IPS-NIHi7 (cell line): Measurements from ENCODE around the gene ZNF48.

Source experiments
- DNase-seq: peaks from one replicate; pipeline ENCODE4 v3.0.0; 2012; ENCODE audit warnings: mixed read lengths; ENCODE audit errors: extremely low spot score

The ZNF48 gene

DNA sequence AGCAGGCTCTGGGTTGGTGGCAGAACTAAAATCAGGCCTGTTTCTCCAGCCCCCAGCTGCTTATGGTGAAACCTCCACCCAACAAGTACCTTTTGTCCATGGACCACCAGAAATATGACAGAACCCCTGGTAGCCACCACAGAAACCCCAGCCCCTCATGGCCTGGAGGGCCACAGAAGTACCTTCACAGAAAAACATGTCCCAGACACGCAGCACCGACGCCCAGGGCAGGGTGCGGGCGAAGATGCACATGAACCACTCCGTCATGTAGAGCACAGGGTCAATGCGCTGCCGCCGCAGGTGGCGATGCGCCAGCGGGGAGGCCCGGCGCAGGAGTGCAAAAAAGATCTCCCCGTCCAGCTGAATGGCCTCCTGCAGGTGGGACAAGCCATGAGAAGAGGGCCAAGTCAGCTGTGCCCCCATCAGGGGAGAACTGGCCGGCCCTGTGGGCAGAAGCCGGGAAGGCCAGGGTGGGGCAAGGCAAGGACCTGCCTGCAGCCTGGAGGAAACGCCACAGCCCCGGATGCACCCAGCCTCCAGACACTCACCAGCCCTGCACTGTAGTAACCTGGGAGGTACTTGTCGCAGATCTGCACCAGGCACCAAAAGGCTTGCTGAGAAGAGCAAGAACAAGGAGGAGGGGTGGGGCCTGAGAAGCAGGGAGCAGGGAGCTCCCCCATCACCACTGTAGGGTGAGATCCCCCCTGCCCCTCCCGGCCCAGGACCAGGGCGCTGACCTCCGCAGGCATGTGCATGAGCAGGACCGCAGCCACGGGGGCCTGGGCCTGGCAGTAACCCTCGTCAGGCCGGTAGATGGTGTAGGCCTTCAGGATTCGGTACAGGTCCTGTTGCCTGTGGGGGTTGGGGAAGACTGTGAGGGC, 36.0 kb upstream of the ZNF48 start:
- no peak for DNase-seq

- DNase-seq: no peak
Measured at GRCh38 chr16:30359871-30360170, 35.4 kb upstream of the ZNF48 start.

DNA sequence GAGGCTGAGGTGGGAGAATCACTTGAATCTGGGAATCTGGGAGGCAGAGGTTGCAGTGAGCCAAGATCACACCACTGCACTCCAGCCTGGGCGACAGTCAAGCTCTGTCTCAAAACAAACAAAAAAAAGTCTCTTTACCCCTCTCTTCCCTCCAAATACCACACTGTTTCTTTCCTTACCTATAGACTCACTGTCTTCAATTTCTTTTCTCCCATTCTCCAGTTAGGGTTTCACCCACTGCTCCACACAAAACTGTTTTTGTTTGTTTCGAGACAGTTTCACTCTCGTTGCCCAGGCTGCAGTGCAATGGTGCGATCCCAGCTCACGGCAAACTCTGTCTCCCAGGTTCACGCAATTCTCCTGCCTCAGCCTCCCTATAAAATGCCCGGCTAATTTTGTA, 34.0 kb upstream of the ZNF48 start:
- DNase-seq: no peak

- no peak for DNase-seq
Measured at GRCh38 chr16:30365200-30365599, 30.0 kb upstream of the ZNF48 start.

- no peak for DNase-seq
Measured at GRCh38 chr16:30366511-30366910, 28.7 kb upstream of the ZNF48 start.

DNA sequence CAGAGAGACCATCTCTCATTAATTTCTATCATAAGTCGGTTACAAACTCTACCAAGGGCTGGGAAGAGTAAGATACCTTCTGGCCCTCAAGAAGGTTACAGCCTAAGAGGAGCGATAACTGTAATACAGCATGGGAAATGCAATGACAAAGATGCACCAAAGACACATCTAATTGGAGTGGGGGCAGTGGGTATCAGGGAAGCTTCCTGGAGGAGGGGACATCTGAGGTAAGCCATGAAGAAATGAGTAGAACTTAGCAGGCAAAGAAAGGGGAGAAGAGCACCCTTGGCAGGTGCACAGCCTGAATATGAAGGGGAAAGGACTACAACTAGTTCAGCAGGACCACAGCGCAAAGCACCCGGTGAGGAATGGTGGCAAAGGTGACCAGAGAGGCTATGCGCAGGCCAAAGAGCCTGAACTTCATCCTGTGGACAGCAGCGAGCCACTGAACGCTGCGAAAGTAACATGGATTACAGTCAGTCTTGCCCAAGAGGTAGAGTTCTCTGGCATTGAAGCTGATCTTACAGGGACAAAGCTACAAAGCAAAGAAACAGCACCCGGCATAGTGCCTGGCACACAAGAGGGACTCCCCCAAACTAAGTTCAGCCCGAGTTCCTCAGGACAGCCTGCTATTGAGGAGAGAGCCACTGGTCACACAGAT, 27.7 kb upstream of the ZNF48 start:
- no peak for DNase-seq

- DNase-seq: no peak
Measured at GRCh38 chr16:30368122-30368791, 27.0 kb upstream of the ZNF48 start.

- DNase-seq: no peak
Measured at GRCh38 chr16:30368792-30369090, 26.5 kb upstream of the ZNF48 start.

GRCh38 chr16:30369091-30369937, 25.9 kb upstream of the ZNF48 start:
- DNase-seq: no peak

- DNase-seq: no peak
Measured at GRCh38 chr16:30369938-30370455, 25.2 kb upstream of the ZNF48 start.

DNA sequence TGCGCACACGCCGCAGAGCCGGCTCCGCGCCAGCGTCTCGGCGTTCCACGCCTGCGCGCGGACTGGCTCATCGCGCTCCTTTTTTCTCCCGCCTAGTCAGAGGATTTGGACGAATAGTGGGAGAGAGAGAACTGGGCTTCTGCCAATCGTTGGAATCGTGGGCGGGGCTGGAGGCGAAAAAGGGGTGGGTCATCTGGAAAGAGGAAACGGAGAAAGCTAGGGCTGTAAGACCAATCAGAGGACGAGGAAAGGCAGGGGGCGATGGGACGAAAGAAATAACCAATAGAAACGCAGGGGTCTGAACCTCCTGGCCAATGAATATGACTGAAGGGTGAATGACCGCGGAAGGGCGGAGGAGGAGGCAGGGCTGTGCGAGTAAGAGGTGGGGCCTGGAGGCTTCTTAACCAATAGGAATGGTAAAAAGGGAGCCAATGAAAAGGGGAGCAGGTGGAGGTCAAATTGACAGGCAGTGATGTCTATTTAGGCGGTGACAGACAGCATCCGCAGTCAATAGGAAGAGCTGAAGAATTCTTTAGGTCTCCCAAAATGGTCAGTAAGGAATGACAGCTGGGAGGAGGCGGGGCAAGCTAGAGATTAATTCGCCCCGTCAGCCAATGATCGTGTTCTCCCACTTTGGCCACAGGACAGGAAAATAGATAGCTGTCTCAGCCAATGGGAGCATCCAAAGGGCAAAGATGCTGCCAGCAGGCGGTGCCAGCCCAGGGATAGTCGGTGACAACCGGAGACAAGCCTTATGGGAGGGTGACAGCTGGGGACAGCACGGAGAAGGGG, 24.6 kb upstream of the ZNF48 start, which contains the start of gene TBC1D10B:
TSS of gene TBC1D10B (minus strand) at position 39 of the 792 bp plus-strand sequence. CDS start 311 bp downstream, outside the sequence.
- peak; percentile 97 for DNase-seq

DNA sequence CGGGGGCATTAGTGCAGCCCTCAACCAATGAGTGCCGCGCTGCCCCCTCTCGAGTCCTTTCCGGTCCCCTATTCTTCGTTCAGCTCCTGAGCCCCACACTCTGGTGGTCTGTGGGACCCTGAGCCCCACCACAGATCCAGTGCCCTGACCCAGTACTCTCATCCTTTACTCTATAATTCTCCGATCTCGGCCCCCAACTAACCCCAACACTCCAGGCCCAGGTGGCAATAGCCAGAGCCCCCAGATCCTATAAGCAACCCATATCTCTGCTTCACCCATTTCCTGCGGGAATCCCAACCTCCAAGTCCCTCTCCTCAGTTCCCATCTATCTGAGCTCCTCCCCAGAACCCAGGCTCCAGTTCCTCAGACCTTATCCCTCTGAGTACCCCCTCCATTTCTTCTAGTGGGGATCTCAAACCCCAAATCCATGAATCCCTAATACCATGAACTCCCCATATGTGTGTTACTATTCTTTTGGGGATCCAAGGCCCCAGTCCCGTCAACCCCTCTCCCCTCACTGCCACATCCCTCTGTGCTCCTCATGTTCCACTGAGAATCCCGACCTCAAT, 23.9 kb upstream of the ZNF48 start:
- DNase-seq: no peak

DNA sequence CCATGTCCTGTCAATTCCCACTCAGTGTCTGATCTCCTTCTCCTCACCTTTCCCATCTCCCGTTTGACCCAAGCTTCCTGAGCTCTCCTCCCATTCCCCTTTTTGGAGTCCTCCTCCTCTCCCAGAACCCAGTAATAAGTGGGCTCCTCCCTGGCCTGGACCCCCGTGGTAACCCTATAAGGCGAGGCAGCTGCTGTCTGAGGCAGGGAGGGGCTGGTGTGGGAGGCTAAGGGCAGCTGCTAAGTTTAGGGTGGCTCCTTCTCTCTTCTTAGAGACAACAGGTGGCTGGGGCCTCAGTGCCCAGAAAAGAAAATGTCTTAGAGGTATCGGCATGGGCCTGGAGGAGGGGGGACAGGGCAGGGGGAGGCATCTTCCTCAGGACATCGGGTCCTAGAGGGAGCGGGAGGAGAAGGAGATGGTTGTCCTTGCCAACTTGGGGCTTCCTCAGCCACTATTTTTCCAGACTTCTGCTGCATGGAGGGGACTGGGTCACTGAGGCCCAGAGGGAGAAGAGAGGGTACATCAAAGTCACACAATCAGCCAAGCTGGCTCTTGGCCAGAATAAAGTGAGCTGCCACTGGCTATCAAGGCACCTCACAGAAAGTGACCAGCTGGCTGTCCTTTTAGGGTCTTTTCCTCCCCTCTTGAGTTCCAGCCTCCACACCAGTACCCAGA, 23.0 kb upstream of the ZNF48 start:
- DNase-seq: no peak

DNA sequence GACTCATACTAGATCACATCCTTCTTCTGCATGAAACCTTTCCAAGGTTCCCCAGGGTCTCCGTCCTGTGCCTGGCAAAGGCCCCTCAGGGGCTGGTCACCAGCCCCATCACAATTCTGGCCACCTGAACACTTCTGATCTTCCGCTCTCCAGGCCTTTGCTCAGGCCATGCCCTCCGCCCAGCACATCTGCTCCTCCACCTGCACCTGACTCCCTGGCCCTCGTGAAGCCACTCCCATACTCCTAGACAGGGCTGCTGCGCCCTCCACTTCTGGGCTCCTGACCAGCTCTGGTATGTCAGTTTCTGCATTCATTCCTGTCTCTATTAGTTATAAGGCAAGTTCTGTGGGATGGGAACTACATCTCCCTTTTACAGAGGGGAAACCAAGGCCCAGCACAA, 22.5 kb upstream of the ZNF48 start:
- no peak for DNase-seq

DNA sequence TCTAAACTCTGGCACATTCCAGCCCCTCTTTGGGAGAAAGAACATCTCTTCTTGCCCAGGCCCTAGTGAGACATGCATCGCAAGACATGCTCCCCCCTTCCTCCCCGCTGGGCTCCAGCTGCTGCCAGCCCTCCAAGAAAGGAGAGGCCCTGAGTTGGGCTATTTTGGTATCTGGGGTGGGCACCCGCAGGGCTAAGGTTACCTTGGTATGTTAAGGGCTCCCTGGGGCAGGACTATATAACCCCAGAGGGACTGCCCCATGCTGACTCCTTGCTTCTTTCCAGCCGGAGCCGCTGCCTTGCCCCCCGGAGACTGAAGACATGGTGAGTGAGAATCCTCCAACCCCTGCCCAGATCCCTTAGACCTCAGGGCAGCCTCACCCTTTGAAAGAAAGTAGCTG, 20.7 kb upstream of the ZNF48 start, which contains the start of gene MYL11:
TSS of gene MYL11 (plus strand) at position 265 of the 400 bp plus-strand sequence. CDS start at position 321, 56 bp downstream.
- no peak for DNase-seq

DNA sequence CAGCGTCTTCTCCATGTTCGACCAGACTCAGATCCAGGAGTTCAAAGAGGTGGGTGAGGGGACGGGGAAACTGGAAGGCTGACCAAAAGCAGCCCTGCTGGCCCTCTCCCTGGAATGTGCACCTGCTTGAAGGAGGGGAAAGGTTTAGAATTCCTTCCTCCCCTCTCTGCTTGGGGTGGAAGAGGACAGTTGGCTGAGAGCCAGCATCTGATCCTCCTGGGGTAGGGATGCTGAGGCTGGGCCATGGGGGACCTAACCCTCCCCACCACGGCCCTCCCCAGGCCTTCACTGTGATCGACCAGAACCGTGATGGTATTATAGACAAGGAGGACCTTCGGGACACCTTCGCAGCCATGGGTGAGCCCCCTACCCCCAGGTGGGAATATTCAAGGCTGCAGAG, 19.4 kb upstream of the ZNF48 start:
- no peak for DNase-seq

DNA sequence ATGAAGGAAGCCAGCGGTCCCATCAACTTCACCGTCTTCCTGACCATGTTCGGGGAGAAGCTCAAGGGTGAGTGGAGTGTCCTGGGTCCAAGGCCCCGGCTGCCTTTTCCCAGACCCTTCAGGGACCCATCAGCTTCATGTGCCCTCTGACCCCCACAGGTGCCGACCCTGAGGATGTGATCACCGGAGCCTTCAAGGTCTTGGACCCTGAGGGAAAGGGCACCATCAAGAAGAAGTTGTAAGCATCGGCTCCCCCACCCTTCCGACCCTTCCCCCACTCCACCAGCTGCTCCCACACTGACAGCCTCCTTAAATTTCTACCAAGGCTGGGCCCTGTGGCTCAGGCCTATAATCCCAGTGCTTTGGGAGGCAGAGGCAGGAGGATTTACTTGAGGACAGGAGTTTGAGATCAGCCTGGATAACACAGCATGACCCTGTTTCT, 18.7 kb upstream of the ZNF48 start:
- no peak for DNase-seq

DNA sequence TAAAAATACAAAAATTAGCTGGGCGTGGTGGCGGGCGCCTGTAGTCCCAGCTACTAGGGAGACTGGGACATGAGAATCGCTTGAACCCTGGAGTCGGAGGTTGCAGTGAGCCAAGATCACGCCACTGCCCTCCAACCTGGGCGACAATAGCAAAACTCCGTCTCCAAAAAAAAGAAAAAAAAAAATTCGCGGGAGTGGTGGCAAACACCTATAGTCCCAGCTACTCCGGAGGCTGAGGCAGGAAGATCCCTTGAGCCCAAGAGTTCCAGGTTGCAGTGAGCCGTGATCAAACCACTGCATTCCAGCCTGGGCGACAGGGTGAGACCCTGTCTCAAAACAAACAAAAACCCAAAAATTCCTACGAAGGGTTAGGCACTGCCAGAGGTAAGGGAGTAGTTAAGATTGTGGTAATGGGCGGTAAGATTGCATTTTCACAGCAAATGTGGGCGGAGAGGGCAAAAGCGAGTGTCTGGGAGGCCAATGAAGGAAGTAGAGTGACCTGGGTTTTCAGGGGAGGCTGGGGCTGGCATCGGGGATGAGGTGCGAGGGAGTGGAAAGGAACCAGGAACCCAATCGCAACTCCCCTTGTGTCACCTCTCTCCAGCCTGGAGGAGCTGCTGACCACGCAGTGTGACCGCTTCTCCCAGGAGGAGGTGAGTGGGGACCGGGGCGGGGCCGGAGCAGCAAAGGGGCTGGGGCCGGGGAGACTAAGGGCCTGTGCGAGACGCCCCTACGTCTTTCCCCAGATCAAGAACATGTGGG, 18.0 kb upstream of the ZNF48 start:
- DNase-seq: no peak

- peak; percentile 79 for DNase-seq
Measured at GRCh38 chr16:30377812-30378235, 17.4 kb upstream of the ZNF48 start.
